Kidney (tissue), 14 donors: ENCODE measurements around the gene DOK4. TPM values are rescaled to one million over a fixed set of nuclear protein-coding genes. Genes with fewer than 3 reads are reported as not detected.

Experiments used
- DNase-seq, 5 donors: peaks; one replicate each; pipeline ENCODE4 v3.0.0-alpha.2; 2013 to 2020
- FAIRE-seq: peaks from 2 replicates; lab custom pipeline; 2012; peaks lifted over from hg19 to GRCh38; lab: Jason Lieb, UNC
- H3K27ac ChIP-seq, 2 donors: one replicate each; pipeline ENCODE4 v1.7.0; 2013; ENCODE audit warnings: low read depth in 2 of 2, low read length in 2 of 2, inconsistent platforms in 1 of 2
- H3K27me3 ChIP-seq: one replicate; pipeline ENCODE4 v1.7.1; 2013; ENCODE audit warnings: low read length, inconsistent platforms; ENCODE audit not compliant: control insufficient read depth, insufficient read depth
- H3K36me3 ChIP-seq, 3 donors: one replicate each; pipeline versions ENCODE4 v1.7.0 to v1.7.1; 2013; ENCODE audit warnings: low read length in 3 of 3, control low read depth in 1 of 3, inconsistent platforms in 1 of 3; ENCODE audit not compliant: insufficient read depth in 3 of 3, control insufficient read depth in 2 of 3
- H3K4me1 ChIP-seq, 3 donors: one replicate each; pipeline versions ENCODE4 v1.7.0 to v1.7.1; 2013; ENCODE audit warnings: low read length in 3 of 3, inconsistent platforms in 1 of 3, low read depth in 1 of 3; ENCODE audit not compliant: control insufficient read depth in 2 of 3, insufficient read depth in 2 of 3
- H3K4me3 ChIP-seq, 3 donors: one replicate each; pipeline versions ENCODE4 v1.7.0 to v1.8.1; 2013; ENCODE audit warnings: low read length in 3 of 3, control low read depth in 1 of 3, inconsistent platforms in 1 of 3
- H3K9ac ChIP-seq, 3 donors: one replicate each; pipeline versions ENCODE4 v1.7.0 to v1.7.1; 2013; ENCODE audit warnings: low read length in 3 of 3, control low read depth in 1 of 3, inconsistent platforms in 1 of 3
- H3K9me3 ChIP-seq, 3 donors: one replicate each; pipeline versions ENCODE4 v1.7.0 to v1.7.1; 2013; ENCODE audit warnings: low read length in 3 of 3, control low read depth in 1 of 3, inconsistent platforms in 1 of 3; ENCODE audit not compliant: control insufficient read depth in 2 of 3, insufficient read depth in 1 of 3
- intact Hi-C: fragments of 100-400 bp; cut with DNase I; formaldehyde crosslinking; loops from one replicate; pipeline ENCODE4 v1.11.1; 2022
- polyA plus RNA-seq: library from polyadenylated mRNA; stranded (reverse); fragments of 350-450 nt; fragmentation: Illumina TruSeq; extraction: RNeasy Lipid Tissue Mini Kit (QIAGEN cat#74804); gene quantifications from one replicate; pipeline ENCODE4 v1.2.3, GENCODE V29; 2014; ENCODE audit warnings: low read depth, low replicate concordance; ENCODE audit not compliant: insufficient read depth
- total RNA-seq: library from RNA; stranded (reverse); fragmentation: NEBNext Ultra II Directional; extraction: Animal tissue kit (Norgen Biotek cat#: 25700); gene quantifications from one replicate; pipeline ENCODE4 v1.2.1, GENCODE V29; 2021
- TF ChIP-seq, protein P1 (sequence below): IDR thresholded peaks from 3 replicates; pipeline ENCODE4 v1.5.1; 2012; ENCODE audit warnings: mild to moderate bottlenecking, moderate library complexity, borderline replicate concordance; ENCODE audit not compliant: insufficient read depth; ENCODE audit errors: extremely low read depth
- donor health status: control.
- donor health status: control.
- donor health status: control.
- donor health status: control.
- donor health status: control.
- donor health status: DM: yes; HTN: yes; CAD: no.
- donor health status: Normal renal cell carcinoma (clear cell type).

DOK4 gene
- total and polyA plus RNA-seq, 2 donors from 2014 or later, result 57.2 to 63.7 TPM

DNA sequence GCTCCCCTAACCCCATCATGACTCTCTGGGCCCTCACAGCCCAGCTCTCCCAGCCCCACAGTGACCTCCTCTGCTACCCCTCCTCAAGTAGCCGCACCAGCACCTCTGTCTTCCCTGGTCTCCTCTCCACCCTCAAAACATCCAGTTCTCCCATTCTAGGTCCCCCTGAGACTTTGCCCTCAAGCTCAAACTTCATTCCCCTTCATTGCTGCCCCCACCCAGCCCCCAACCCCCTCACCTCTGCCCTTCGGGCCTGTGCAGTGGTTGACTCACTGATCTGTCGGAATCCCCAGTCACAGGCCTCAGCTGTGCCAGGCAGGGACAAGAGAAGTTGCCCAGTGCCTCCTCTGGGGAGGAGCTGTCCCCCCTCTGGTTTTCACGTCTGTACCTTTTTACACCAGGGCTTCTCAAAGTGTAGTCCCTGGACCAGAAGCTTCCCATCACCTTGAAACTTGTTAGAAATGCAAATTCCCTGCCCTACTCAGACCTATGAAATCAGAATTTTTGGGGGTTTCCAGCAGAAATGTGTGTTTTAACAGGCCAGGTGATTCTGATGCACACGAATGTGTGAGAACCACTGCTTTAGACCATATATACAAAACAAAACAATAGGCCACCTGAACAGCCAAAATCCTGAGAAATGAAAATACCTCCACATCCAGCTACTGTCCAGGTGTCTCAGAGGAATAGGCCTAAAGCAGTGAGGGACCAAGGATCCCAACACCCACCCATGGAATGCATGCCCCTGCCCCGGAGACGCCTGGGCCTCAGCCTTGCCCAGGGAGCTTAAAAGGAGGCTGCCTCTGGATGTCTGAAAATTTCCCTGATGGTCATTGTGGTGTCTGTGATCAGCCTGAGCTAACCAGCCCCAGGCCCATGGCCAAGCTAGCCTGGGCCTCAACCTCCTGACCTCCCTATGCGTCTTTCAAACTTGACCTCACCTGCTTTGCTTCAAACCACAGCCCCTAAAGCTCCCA lies 853 bp upstream of the DOK4 start:
- H3K9me3 ChIP-seq, result no peaks in the 10 kb centered on the region
- FAIRE-seq (no peak), DNase-seq (peak in 1 of 5 donors; percentile 34)
- H3K36me3 ChIP-seq, result no peaks in the 10 kb centered on the region
- H3K27me3 ChIP-seq, result no peaks in the 10 kb centered on the region
- H3K9ac ChIP-seq, result peak overlapping the region in 1 of 3 donors; percentile 31
- peak overlapping the region; percentile 33 to 66 (median 60) for H3K4me3 ChIP-seq
- TF ChIP-seq, protein P1, sequence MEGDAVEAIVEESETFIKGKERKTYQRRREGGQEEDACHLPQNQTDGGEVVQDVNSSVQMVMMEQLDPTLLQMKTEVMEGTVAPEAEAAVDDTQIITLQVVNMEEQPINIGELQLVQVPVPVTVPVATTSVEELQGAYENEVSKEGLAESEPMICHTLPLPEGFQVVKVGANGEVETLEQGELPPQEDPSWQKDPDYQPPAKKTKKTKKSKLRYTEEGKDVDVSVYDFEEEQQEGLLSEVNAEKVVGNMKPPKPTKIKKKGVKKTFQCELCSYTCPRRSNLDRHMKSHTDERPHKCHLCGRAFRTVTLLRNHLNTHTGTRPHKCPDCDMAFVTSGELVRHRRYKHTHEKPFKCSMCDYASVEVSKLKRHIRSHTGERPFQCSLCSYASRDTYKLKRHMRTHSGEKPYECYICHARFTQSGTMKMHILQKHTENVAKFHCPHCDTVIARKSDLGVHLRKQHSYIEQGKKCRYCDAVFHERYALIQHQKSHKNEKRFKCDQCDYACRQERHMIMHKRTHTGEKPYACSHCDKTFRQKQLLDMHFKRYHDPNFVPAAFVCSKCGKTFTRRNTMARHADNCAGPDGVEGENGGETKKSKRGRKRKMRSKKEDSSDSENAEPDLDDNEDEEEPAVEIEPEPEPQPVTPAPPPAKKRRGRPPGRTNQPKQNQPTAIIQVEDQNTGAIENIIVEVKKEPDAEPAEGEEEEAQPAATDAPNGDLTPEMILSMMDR, result no peak
- H3K27ac ChIP-seq, result peak overlapping the region in 1 of 2 donors; percentile 38
- H3K4me1 ChIP-seq, result peaks cover 0 to 19% (median 10%) of the 10 kb centered on the region in 3 donors
- intact Hi-C loops, result no loop called here

DNA sequence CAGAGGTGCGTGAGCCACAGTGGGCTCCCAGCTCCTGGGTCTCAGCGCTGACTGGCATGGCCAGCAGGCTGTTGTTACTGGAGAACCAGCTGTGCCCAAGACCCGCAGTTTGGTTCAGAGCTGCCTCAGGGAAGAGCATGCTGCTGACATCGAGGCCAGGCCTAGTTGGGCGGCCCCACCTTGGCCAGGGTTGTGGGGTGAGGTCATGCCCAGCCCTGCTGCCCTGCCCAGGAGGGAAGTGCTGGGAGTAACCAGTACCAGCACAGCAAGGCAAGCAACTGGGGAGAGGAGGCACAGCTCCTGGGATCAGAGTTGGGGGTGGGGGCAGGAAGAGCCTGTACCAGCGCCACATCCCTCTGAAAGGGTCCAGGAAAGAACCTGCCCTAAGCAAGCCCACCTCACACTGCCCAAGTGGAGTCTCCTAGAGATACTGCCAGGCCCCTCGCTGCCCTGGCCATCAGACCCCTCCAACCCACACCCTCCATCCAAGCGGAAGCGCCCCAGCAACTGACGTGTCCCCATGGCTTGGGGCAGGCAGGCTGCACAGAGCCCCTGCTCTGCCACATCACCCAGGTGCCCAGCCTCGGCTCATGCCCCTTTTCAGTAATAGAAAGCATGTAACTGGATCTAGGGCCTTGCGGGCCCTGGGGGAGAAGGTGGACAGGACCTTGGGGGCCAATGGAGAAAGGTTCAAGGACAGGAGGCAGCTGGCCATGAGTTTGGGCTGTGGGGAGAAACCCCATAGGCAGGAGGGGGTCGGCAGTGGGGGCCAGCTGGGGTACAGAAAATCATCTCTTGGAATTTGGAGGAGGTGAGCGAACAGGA lies 990 bp downstream of the DOK4 start:
- Histone ChIP-seq H3K27me3 (no peaks in the 10 kb centered on the region), H3K9ac (peak overlapping the region in 2 of 3 donors; percentile 78 to 86), H3K4me3 (peak overlapping the region; percentile 68 to 83 (median 74)), H3K4me1 (peaks cover 0 to 28% (median 19%) of the 10 kb centered on the region in 3 donors), H3K9me3 (no peaks in the 10 kb centered on the region), H3K36me3 (no peaks in the 10 kb centered on the region), H3K27ac (peak overlapping the region; percentile 65 to 75)
- peak in 2 of 5 donors; percentile 58 to 80 for DNase-seq
- TF ChIP-seq, protein P1, result no peak
- no peak for FAIRE-seq
- intact Hi-C loops, result no loop called here

DNA sequence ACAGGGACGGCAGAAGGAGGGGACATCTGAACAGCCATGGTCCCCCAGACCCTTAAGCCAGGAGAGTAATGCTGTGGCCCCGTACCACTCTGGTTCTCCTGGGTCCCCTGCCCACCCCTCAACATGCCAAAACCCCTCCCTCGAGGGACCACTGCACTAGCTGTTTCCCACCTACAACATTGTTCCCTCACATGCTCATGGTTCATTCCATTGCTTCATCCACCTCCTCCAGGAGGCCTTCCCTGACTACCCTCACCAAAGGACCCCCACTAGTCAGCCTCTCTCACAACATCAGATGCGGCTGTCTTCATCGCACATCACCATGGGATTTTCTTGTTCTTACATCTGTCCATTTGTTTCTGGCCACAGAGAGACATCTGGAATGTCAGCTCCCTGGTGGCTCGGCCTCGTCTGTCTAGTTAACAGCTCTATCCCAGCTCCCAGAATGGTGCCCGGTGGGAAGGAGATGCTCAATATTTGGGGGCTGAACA lies 1.7 kb downstream of the DOK4 start:
- intact Hi-C loops, result no loop called here
- DNase-seq (peak in 1 of 5 donors; percentile 41), FAIRE-seq (no peak)
- H3K36me3 ChIP-seq, result no peaks in the 10 kb centered on the region
- peak overlapping the region in 1 of 3 donors; percentile 86 for H3K9ac ChIP-seq
- TF ChIP-seq, protein P1, result no peak
- H3K4me3 ChIP-seq, result peak overlapping the region in 2 of 3 donors; percentile 68 to 83
- H3K27ac ChIP-seq, result no peak overlapping the region
- H3K9me3 ChIP-seq, result no peaks in the 10 kb centered on the region
- H3K4me1 ChIP-seq, result peaks cover 0 to 34% (median 23%) of the 10 kb centered on the region in 3 donors
- H3K27me3 ChIP-seq, result no peaks in the 10 kb centered on the region
